ENCODE measurements around the gene METTL25B.

METTL25B gene

DNA sequence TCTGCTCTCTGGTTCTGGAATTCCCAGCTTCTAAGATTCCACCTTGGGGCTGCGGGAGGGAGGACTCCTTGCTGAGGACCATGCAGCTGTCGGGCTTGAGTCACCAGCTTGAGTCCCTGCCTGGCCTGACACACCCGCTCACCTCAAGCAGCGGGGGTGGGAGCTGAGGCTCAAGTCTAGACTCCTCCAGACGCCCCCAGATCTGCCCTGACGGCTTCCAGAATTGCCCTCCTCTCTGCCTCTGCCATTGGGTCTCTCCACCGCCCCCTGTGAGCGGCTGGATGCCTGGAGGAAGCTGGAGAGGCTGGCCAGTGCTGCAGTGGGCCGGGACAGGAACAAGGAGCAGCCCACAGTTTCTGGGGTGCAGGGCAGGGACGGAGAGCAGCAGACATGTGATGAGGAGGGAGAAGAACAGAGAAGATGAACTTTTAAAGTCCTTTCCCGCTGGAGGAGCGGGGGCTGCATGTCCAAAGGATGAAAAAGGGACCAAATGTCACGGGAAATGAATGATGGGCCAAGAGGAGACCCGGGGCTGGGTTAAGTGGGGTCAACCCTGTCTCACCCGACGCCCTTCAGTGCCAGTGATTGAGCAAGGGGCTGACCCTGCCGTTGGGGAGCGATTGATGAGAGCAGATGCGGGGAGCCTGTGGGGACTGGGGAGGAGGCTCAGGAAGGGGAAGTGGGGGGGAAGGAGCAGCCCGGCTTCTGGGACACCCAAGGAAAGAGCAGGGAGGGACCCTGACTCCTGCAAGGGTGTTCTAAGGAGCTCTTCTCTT, 36.4 kb upstream of the METTL25B start:
- no peaks in the 10 kb centered on the region for H3K9me3 ChIP-seq (ENCODE audit: control insufficient read depth in 1 of 2, low read length in 2 of 2)
- peaks cover 0 to 22% of the 10 kb centered on the region in 2 donors for H3K4me1 ChIP-seq (ENCODE audit: control insufficient read depth in 1 of 2, insufficient read depth in 2 of 2, low read length in 2 of 2)
- H3K4me3 ChIP-seq (ENCODE audit: low read depth in 1 of 2, low read length in 2 of 2), result no peak overlapping the region
- no peaks in the 10 kb centered on the region for H3K36me3 ChIP-seq (ENCODE audit: control insufficient read depth in 1 of 2, insufficient read depth in 2 of 2, low read length in 2 of 2)
- H3K27me3 ChIP-seq (ENCODE audit: low read depth, low read length), result peaks cover 8% of the 10 kb centered on the region
- no peak overlapping the region for H3K27ac ChIP-seq (ENCODE audit: low read length)

DNA sequence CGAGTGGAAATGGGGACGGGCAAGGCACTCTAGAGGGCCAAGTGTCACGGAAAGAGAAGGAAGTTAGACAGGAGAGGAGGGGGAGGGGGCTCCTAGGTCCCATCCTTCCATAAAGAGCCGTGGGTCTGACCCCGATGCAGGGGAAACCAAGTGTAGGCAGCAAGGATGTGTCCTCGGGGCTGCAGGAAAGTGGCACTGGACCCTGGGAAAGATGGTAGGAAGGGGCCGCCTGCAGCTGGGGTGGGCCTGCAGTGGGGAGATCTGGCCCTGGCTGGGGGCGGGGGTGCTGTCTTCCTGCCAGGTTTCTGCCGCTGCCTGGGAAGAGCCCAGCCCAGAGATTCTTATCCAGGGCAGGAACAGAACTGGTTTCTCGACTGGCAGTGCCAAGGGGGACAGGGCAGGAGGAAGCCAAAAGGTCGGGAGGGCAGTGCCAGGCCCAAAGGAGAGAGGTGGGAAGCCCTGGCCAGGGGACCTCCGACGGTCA, 35.8 kb upstream of the METTL25B start:
- Histone ChIP-seq H3K9me3 (ENCODE audit: control insufficient read depth in 1 of 2, low read length in 2 of 2) (no peaks in the 10 kb centered on the region), H3K27me3 (ENCODE audit: low read depth, low read length) (peaks cover 8% of the 10 kb centered on the region), H3K4me3 (ENCODE audit: low read depth in 1 of 2, low read length in 2 of 2) (no peak overlapping the region), H3K27ac (ENCODE audit: low read length) (no peak overlapping the region), H3K4me1 (ENCODE audit: control insufficient read depth in 1 of 2, insufficient read depth in 2 of 2, low read length in 2 of 2) (peaks cover 0 to 22% of the 10 kb centered on the region in 2 donors), H3K36me3 (ENCODE audit: control insufficient read depth in 1 of 2, insufficient read depth in 2 of 2, low read length in 2 of 2) (no peaks in the 10 kb centered on the region)

DNA sequence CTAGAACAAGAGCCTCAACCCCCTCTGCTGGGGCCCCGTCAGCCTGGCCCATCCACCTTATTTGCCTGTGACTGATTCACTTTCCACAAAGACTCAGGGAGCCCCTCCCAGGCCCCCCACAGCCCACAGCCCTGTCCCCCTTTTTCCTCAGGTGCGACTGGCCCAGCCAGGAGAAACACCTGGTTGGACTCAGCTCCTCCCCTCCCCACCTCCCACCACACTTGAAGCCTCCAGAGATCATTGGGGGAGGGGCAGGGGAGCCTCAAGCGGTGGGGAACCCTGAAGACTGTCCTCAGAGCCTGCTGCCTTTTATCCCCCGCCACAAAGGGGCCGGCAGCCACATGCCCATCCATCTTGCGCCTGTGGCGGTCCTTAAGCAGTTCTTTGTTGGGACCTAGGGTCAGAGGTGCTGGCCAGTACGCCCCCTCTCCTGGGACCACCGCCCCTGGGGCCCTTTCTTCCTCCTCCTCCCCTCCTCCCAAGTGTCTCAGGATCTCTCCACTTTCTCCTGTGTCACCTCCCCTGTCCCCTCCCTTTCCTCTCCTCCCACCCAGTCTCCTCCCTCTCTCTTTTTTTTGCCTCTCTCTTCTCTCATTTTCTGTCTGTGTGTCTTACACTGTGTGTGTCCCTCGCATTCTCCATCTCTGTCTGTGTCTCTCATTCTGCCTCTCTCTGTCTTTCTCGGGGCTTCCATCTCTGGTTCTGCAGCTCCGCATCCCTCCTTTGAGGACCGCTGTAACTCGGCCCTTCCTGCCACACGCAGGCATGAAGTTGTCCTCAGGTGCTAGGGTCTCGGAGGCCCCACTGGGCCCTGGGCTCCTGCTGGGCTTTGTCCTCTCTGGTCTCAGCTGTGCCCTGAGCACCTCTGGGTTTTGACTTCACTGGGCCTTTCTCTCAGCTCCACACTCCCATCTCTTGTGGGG, 35.1 kb upstream of the METTL25B start:
- Histone ChIP-seq H3K4me1 (ENCODE audit: control insufficient read depth in 1 of 2, insufficient read depth in 2 of 2, low read length in 2 of 2) (peaks cover 0 to 22% of the 10 kb centered on the region in 2 donors), H3K27me3 (ENCODE audit: low read depth, low read length) (peaks cover 8% of the 10 kb centered on the region), H3K9me3 (ENCODE audit: control insufficient read depth in 1 of 2, low read length in 2 of 2) (no peaks in the 10 kb centered on the region), H3K36me3 (ENCODE audit: control insufficient read depth in 1 of 2, insufficient read depth in 2 of 2, low read length in 2 of 2) (no peaks in the 10 kb centered on the region), H3K4me3 (ENCODE audit: low read depth in 1 of 2, low read length in 2 of 2) (no peak overlapping the region), H3K27ac (ENCODE audit: low read length) (no peak overlapping the region)

DNA sequence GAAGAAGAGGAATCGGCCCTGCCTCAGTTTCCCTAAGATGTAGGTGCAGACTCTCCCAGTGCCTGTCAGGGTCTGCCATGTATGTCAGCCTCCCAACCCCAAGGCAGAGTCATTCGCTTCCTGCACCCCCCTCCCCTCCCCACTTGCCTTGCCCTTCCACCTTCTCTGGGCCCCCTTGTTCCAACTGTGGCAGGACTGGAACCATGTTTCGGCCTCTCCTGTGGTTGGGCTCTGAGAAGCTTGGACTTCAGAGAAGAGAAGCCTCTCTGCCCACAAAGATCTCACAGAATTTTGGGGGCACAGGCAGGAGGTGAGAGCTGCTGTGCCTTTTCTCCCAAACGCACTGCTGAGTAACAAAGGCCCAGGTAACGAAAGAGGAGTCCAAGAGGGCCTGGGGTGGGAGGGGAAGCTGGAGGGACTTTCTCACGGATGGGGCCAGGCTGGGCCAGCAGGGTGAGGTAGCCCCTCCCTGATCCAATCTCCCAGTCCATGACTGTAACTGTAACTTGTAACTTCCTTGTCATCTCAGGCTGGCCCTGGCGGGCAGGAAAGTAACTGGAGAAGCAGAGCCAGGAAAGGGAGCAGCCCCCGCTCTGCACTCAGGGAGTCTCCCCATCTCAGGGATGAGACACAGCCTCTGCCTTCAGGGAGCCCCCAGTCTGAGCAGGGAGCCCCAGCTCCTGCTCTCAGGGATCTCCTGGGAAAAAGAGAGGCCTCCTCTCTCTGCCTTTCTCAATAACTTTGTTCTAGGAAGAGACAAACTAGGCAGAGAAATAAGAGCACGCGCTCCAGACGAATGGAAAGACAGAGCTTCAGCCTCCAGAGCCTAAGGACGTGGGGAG, 34.2 kb upstream of the METTL25B start:
- peaks cover 8% of the 10 kb centered on the region for H3K27me3 ChIP-seq (ENCODE audit: low read depth, low read length)

DNA sequence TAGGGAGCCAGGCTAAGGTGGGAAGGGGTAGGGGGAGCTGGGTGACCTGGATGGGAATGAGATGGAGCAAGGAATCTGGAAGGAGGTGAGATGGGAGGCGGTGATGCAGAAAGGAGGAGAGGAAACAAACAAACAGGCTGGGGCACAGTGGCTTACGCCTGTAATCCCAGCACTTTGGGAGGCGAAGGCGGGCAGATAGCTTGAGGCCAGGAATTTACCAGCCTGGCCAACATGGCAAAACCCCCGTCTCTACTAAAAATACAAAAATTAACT, 33.6 kb upstream of the METTL25B start:
- no peak overlapping the region for H3K27ac ChIP-seq (ENCODE audit: low read length)
- no peaks in the 10 kb centered on the region for H3K36me3 ChIP-seq (ENCODE audit: control insufficient read depth in 1 of 2, insufficient read depth in 2 of 2, low read length in 2 of 2)
- H3K4me1 ChIP-seq (ENCODE audit: control insufficient read depth in 1 of 2, insufficient read depth in 2 of 2, low read length in 2 of 2), result peaks cover 0 to 16% of the 10 kb centered on the region in 2 donors
- H3K27me3 ChIP-seq (ENCODE audit: low read depth, low read length), result peaks cover 8% of the 10 kb centered on the region
- no peak overlapping the region for H3K4me3 ChIP-seq (ENCODE audit: low read depth in 1 of 2, low read length in 2 of 2)
- no peaks in the 10 kb centered on the region for H3K9me3 ChIP-seq (ENCODE audit: control insufficient read depth in 1 of 2, low read length in 2 of 2)

More for the DNA sequence above, 34.2 kb upstream of the METTL25B start:
- Histone ChIP-seq H3K4me3 (ENCODE audit: low read depth in 1 of 2, low read length in 2 of 2) (no peak overlapping the region), H3K36me3 (ENCODE audit: control insufficient read depth in 1 of 2, insufficient read depth in 2 of 2, low read length in 2 of 2) (no peaks in the 10 kb centered on the region), H3K4me1 (ENCODE audit: control insufficient read depth in 1 of 2, insufficient read depth in 2 of 2, low read length in 2 of 2) (peaks cover 0 to 21% of the 10 kb centered on the region in 2 donors), H3K27ac (ENCODE audit: low read length) (no peak overlapping the region), H3K9me3 (ENCODE audit: control insufficient read depth in 1 of 2, low read length in 2 of 2) (no peaks in the 10 kb centered on the region)

DNA sequence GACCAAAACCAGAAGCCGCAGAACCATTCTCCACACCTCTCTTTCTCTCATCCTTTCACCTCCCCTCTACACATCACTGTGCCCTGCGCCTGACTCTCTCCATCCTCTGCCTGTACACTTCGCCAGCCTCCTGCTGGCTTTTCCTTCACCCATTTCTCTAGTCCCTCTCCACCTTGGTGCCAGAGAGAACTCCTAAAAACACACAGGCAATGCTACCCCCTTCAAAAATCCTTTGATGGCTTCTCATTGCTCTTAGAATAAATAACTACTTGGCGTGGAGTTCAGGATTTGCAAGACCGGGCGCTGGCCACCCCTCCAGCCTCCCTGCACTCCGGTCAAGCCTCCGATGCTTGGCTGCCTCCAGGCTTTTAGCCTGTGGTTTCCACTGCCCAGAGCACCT, 31.5 kb upstream of the METTL25B start:
- no peak overlapping the region for H3K4me3 ChIP-seq (ENCODE audit: low read depth in 1 of 2, low read length in 2 of 2)
- no peaks in the 10 kb centered on the region for H3K27me3 ChIP-seq (ENCODE audit: low read depth, low read length)
- no peaks in the 10 kb centered on the region for H3K9me3 ChIP-seq (ENCODE audit: control insufficient read depth in 1 of 2, low read length in 2 of 2)
- peaks cover 0 to 10% of the 10 kb centered on the region in 2 donors for H3K4me1 ChIP-seq (ENCODE audit: control insufficient read depth in 1 of 2, insufficient read depth in 2 of 2, low read length in 2 of 2)
- peaks cover 0 to 5% of the 10 kb centered on the region in 2 donors for H3K36me3 ChIP-seq (ENCODE audit: control insufficient read depth in 1 of 2, insufficient read depth in 2 of 2, low read length in 2 of 2)
- no peak overlapping the region for H3K27ac ChIP-seq (ENCODE audit: low read length)

DNA sequence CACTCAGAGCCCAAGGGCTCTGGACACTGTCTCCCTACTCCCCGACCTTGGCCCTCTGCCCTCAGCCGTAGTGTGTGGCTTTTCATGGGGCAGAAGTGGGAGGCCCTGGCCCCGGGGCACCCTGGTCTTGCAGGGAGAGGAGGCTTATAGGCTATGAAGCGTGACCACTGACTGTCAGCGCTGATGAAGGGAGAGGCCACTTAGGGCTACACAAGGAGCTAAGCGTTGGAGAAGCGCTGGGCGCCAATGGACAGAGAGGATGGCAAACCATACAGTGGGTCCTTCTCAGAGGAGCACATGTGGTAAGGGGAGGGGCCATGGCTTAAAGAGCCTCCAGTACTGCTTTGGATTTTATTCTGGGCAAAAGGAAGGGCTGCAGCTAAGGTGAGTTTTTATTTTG, 30.8 kb upstream of the METTL25B start:
- Histone ChIP-seq H3K9me3 (ENCODE audit: control insufficient read depth in 1 of 2, low read length in 2 of 2) (no peaks in the 10 kb centered on the region), H3K27ac (ENCODE audit: low read length) (no peak overlapping the region), H3K27me3 (ENCODE audit: low read depth, low read length) (no peaks in the 10 kb centered on the region), H3K4me1 (ENCODE audit: control insufficient read depth in 1 of 2, insufficient read depth in 2 of 2, low read length in 2 of 2) (peaks cover 0 to 7% of the 10 kb centered on the region in 2 donors), H3K4me3 (ENCODE audit: low read depth in 1 of 2, low read length in 2 of 2) (no peak overlapping the region), H3K36me3 (ENCODE audit: control insufficient read depth in 1 of 2, insufficient read depth in 2 of 2, low read length in 2 of 2) (peaks cover 0 to 5% of the 10 kb centered on the region in 2 donors)

DNA sequence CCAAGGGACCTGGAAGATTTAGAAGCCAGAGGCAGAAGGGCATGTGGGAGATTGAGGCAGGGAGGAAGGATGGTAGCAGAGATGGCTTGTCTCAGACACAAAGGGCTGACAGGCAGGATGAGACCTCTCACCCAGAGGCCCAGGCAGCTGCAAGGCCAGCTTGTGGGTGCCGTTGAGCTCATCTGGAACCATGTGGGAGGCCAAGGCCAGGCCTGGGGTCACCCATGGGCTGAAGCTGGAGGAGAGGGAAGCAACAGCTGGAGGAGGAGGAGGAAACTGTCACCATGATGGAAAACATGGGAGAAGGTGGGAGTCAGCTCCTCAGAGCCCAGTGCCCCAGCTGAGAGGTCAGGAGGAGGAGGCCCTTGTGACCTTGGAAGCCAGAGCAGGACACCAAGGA, 29.3 kb upstream of the METTL25B start:
- Histone ChIP-seq H3K36me3 (ENCODE audit: control insufficient read depth in 1 of 2, insufficient read depth in 2 of 2, low read length in 2 of 2) (peaks cover 0 to 5% of the 10 kb centered on the region in 2 donors), H3K4me3 (ENCODE audit: low read depth in 1 of 2, low read length in 2 of 2) (no peak overlapping the region), H3K27me3 (ENCODE audit: low read depth, low read length) (peaks cover 10% of the 10 kb centered on the region), H3K9me3 (ENCODE audit: control insufficient read depth in 1 of 2, low read length in 2 of 2) (no peaks in the 10 kb centered on the region), H3K27ac (ENCODE audit: low read length) (no peak overlapping the region), H3K4me1 (ENCODE audit: control insufficient read depth in 1 of 2, insufficient read depth in 2 of 2, low read length in 2 of 2) (peaks cover 0 to 7% of the 10 kb centered on the region in 2 donors)

DNA sequence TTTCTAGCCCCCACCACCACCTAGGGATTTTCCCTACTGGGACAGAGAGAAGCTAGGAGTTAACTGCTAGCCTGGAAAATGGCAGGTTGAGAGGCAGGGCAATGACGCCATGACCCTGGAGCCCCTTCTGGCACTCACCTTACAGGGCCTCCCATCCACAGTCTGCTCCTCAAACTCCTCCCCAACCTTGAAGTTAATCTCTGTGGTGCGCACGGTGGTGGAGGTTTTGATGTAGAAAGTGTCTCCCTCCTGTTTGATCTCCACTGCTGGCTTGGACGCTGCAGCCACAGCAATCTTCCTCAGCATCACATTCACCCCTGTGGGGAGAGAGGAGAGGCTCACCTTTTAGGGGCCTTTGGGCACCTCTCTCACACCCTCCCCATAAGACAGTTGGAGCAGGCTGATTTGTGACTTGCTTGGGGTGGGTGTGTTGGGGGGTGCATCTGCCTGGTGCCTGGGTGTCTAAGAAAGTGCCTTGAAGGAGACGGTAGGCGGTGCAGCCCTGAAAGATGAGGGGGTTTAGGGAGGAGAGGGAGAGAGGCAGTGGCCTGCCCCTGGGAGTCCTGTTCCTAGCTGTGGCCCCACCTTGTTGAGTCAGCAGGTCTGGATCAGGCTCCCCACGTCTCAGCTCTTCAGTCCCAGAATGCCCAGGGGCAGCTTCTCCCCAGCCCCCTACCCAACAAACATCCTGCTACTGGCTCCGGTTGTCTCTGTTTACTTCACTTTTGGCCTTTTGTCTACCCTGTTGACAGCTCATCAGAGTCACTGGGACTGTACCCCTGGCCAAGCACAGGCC, 27.3 kb upstream of the METTL25B start:
- peaks cover 22% of the 10 kb centered on the region for H3K27me3 ChIP-seq (ENCODE audit: low read depth, low read length)
- H3K9me3 ChIP-seq (ENCODE audit: control insufficient read depth in 1 of 2, low read length in 2 of 2), result no peaks in the 10 kb centered on the region
- peaks cover 0 to 26% of the 10 kb centered on the region in 2 donors for H3K4me1 ChIP-seq (ENCODE audit: control insufficient read depth in 1 of 2, insufficient read depth in 2 of 2, low read length in 2 of 2)
- H3K27ac ChIP-seq (ENCODE audit: low read length), result no peak overlapping the region
- peaks cover 0 to 5% of the 10 kb centered on the region in 2 donors for H3K36me3 ChIP-seq (ENCODE audit: control insufficient read depth in 1 of 2, insufficient read depth in 2 of 2, low read length in 2 of 2)
- no peak overlapping the region for H3K4me3 ChIP-seq (ENCODE audit: low read depth in 1 of 2, low read length in 2 of 2)

DNA sequence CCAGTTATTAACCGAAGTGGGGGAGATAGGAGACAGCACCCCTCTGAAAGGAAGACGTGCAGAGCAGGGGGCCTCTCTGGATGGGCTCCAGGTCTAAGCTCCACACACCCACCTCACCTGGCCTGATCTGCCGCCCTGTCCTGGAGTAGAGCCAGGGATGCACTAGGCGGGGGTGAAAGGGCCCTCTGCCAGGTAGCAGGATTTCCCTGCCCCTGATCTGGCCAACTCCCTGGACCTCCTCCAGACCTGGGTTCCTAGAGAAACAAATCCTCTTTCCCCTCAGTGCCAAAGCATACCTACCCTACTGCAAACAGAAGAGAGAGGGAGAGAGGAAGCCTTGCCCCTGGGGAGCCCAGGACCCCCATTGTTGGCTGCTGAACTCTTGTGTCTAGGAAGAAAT, 24.9 kb upstream of the METTL25B start:
- no peak overlapping the region for H3K4me3 ChIP-seq (ENCODE audit: low read depth in 1 of 2, low read length in 2 of 2)

More for the DNA sequence above, 24.9 kb upstream of the METTL25B start:
- H3K27me3 ChIP-seq (ENCODE audit: low read depth, low read length), result peaks cover 22% of the 10 kb centered on the region
- H3K9me3 ChIP-seq (ENCODE audit: control insufficient read depth in 1 of 2, low read length in 2 of 2), result no peaks in the 10 kb centered on the region
- H3K27ac ChIP-seq (ENCODE audit: low read length), result no peak overlapping the region
- peaks cover 0 to 49% of the 10 kb centered on the region in 2 donors for H3K4me1 ChIP-seq (ENCODE audit: control insufficient read depth in 1 of 2, insufficient read depth in 2 of 2, low read length in 2 of 2)
- peaks cover 0 to 5% of the 10 kb centered on the region in 2 donors for H3K36me3 ChIP-seq (ENCODE audit: control insufficient read depth in 1 of 2, insufficient read depth in 2 of 2, low read length in 2 of 2)

All from muscle layer of duodenum (tissue), 2 donors.